ENCODE results near the gene TRAPPC8.
"Not testable (repeated sequence)": the region's sequence is repeated elsewhere in the genome, so short reads cannot be mapped to it uniquely, and the experiment has no call there.

TRAPPC8 gene

GRCh38 chr18:31860488-31860887 is 82.4 kb downstream of the TRAPPC8 start:
- no peak for DNase-seq

GRCh38 chr18:31857526-31858106 is 85.3 kb downstream of the TRAPPC8 start:
- no peak for DNase-seq

- no peak for DNase-seq
Measured at GRCh38 chr18:31850844-31851243, 92.1 kb downstream of the TRAPPC8 start.

GRCh38 chr18:31840499-31840898 is 102.4 kb downstream of the TRAPPC8 start:
- DNase-seq: no peak

- DNase-seq: no peak
Measured at GRCh38 chr18:31837879-31838278, 105.0 kb downstream of the TRAPPC8 start.

- no peak for DNase-seq
Measured at GRCh38 chr18:31835528-31836133, 107.3 kb downstream of the TRAPPC8 start.

GRCh38 chr18:31831903-31832302 is 111.0 kb downstream of the TRAPPC8 start:
- no peak for DNase-seq

- DNase-seq: no peak
Measured at GRCh38 chr18:31830686-31831085, 112.2 kb downstream of the TRAPPC8 start.

GRCh38 chr18:31828613-31829012 is 114.3 kb downstream of the TRAPPC8 start:
- no peak for DNase-seq

- DNase-seq: not testable (repeated sequence)
Measured at GRCh38 chr18:31826673-31827325, 116.1 kb downstream of the TRAPPC8 start.

- DNase-seq: no peak
Measured at GRCh38 chr18:31825772-31826171, 117.2 kb downstream of the TRAPPC8 start.

- no peak for DNase-seq
Measured at GRCh38 chr18:31821545-31822171, 121.3 kb downstream of the TRAPPC8 start.

- no peak for DNase-seq
Measured at GRCh38 chr18:31819925-31820229, 123.1 kb downstream of the TRAPPC8 start.

- DNase-seq: no peak
Measured at GRCh38 chr18:31819106-31819924, 123.6 kb downstream of the TRAPPC8 start.

- no peak for DNase-seq
Measured at GRCh38 chr18:31814132-31814531, 128.8 kb downstream of the TRAPPC8 start.

- not testable (repeated sequence) for DNase-seq
Measured at GRCh38 chr18:31810336-31811130, 132.4 kb downstream of the TRAPPC8 start.

GRCh38 chr18:31809049-31809448 is 133.9 kb downstream of the TRAPPC8 start:
- not testable (repeated sequence) for DNase-seq

GRCh38 chr18:31801078-31801477 is 141.8 kb downstream of the TRAPPC8 start:
- no peak for DNase-seq

GRCh38 chr18:31799257-31799656 is 143.7 kb downstream of the TRAPPC8 start:
- DNase-seq: not testable (repeated sequence)

GRCh38 chr18:31798399-31798798 is 144.5 kb downstream of the TRAPPC8 start:
- no peak for DNase-seq

GRCh38 chr18:31795747-31796146 is 147.2 kb downstream of the TRAPPC8 start:
- DNase-seq: no peak

GRCh38 chr18:31793531-31793930 is 149.4 kb downstream of the TRAPPC8 start:
- no peak for DNase-seq

- no peak for DNase-seq
Measured at GRCh38 chr18:31792580-31792911, 150.4 kb downstream of the TRAPPC8 start.
